Measurements from ENCODE around the gene CNPPD1. TPM values are rescaled to one million over a fixed set of nuclear protein-coding genes. Genes with fewer than 3 reads are reported as not detected.

The CNPPD1 gene
- total and polyA plus RNA-seq, 4 donors: 16.5 to 39.8 (median 21.6) TPM

GRCh38 chr2:219206328-219207133 is 29.8 kb upstream of the CNPPD1 start, which contains the start of gene ZFAND2B:
Gene ZFAND2B, plus strand, starts transcription at chr2:219206782. Its CDS starts 206 bp downstream, at chr2:219206988.
- H3K9ac ChIP-seq (ENCODE audit: low read depth in 1 of 2, low read length in 2 of 2): peak within 1 kb of the TSS; percentile 89 to 97
- TF ChIP-seq HNF4G (IDR thresholded peaks at IDR 0.05): peak; percentile 60
- no peak for TF ChIP-seq ATF3 (IDR thresholded peaks at IDR 0.05)
- TF ChIP-seq SP1 (IDR thresholded peaks at IDR 0.05): peak; percentile 33
- no peak for TF ChIP-seq MAX (IDR thresholded peaks at IDR 0.05)
- TF ChIP-seq HNF4A (conservative IDR thresholded peaks at IDR 0.05): peak; percentile 66 to 69
- TF ChIP-seq CTCF (IDR thresholded peaks at IDR 0.05; ENCODE audit: low read depth, low read length, missing input control): peak; percentile 2
- peak; percentile 30 for TF ChIP-seq YY1 (IDR thresholded peaks at IDR 0.05)
- peak in 1 of 2 donors; percentile 52 for TF ChIP-seq RAD21 (IDR thresholded peaks at IDR 0.05)
- no peak for TF ChIP-seq ZBTB33 (IDR thresholded peaks at IDR 0.05)
- no peak for TF ChIP-seq EGR1 (IDR thresholded peaks at IDR 0.05; ENCODE audit: low read depth in 2 of 2)
- peak; percentile 72 for TF ChIP-seq TAF1 (conservative IDR thresholded peaks at IDR 0.05)
- no peak for TF ChIP-seq FOXA2 (IDR thresholded peaks at IDR 0.05)
- peaks cover 3 to 26% (median 23%) of the 10 kb centered on the region in 4 donors for H3K4me1 ChIP-seq (ENCODE audit: control insufficient read depth in 4 of 4, insufficient read depth in 4 of 4, low read length in 3 of 4)
- peak within 1 kb of the TSS; percentile 95 to 97 for H3K27ac ChIP-seq (ENCODE audit: low read depth in 1 of 2, low read length in 2 of 2)
- H3K9me3 ChIP-seq (ENCODE audit: control insufficient read depth in 4 of 4, low read length in 3 of 4): no peaks in the 10 kb centered on the region
- WGBS: under 1% methylated on average over 75 of the region's 76 CpGs
- H3K36me3 ChIP-seq (ENCODE audit: control insufficient read depth in 4 of 4, insufficient read depth in 3 of 4, low read depth in 1 of 4, low read length in 3 of 4): peaks cover 2 to 16% (median 8%) of the 10 kb centered on the region in 4 donors
- H3K4me3 ChIP-seq (ENCODE audit: low read depth in 1 of 3, low read length in 3 of 3): peak within 1 kb of the TSS; percentile 78 to 95 (median 84)
- no peaks in the 10 kb centered on the region for H3K27me3 ChIP-seq (ENCODE audit: control insufficient read depth in 4 of 4, insufficient read depth in 4 of 4, low read length in 3 of 4)
- peak; percentile 94 for DNase-seq (ENCODE audit: low spot score)

GRCh38 chr2:219205981-219206327 is 29.2 kb upstream of the CNPPD1 start:
- no peaks in the 10 kb centered on the region for H3K27me3 ChIP-seq (ENCODE audit: control insufficient read depth in 4 of 4, insufficient read depth in 4 of 4, low read length in 3 of 4)
- peak overlapping the region; percentile 89 to 97 for H3K9ac ChIP-seq (ENCODE audit: low read depth in 1 of 2, low read length in 2 of 2)
- peaks cover 3 to 26% (median 23%) of the 10 kb centered on the region in 4 donors for H3K4me1 ChIP-seq (ENCODE audit: control insufficient read depth in 4 of 4, insufficient read depth in 4 of 4, low read length in 3 of 4)
- H3K4me3 ChIP-seq (ENCODE audit: low read depth in 1 of 3, low read length in 3 of 3): peak overlapping the region; percentile 78 to 95 (median 84)
- no peaks in the 10 kb centered on the region for H3K9me3 ChIP-seq (ENCODE audit: control insufficient read depth in 4 of 4, low read length in 3 of 4)
- WGBS: 22% methylated on average over 7 of the region's 7 CpGs
- no peak for DNase-seq (ENCODE audit: low spot score)
- peak overlapping the region; percentile 95 to 97 for H3K27ac ChIP-seq (ENCODE audit: low read depth in 1 of 2, low read length in 2 of 2)
- peaks cover 2 to 16% (median 8%) of the 10 kb centered on the region in 4 donors for H3K36me3 ChIP-seq (ENCODE audit: control insufficient read depth in 4 of 4, insufficient read depth in 3 of 4, low read depth in 1 of 4, low read length in 3 of 4)
- TF ChIP-seq NR2F2 (IDR thresholded peaks at IDR 0.05) (no peak), YY1 (IDR thresholded peaks at IDR 0.05) (no peak), REST (IDR thresholded peaks at IDR 0.05) (no peak), HNF4G (IDR thresholded peaks at IDR 0.05) (no peak), RAD21 (IDR thresholded peaks at IDR 0.05) (no peak), ATF3 (IDR thresholded peaks at IDR 0.05) (no peak), EGR1 (IDR thresholded peaks at IDR 0.05; ENCODE audit: low read depth in 2 of 2) (no peak), MAX (IDR thresholded peaks at IDR 0.05) (no peak), SP1 (IDR thresholded peaks at IDR 0.05) (no peak), GABPA (IDR thresholded peaks at IDR 0.05 in 1 of 2, conservative IDR thresholded peaks at IDR 0.05 in 1 of 2) (no peak), ZBTB33 (IDR thresholded peaks at IDR 0.05) (no peak), TAF1 (conservative IDR thresholded peaks at IDR 0.05) (no peak), RXRA (IDR thresholded peaks at IDR 0.05) (no peak), JUND (IDR thresholded peaks at IDR 0.05) (no peak), FOXA1 (IDR thresholded peaks at IDR 0.05) (no peak), HNF4A (conservative IDR thresholded peaks at IDR 0.05) (no peak)

Measured in liver (tissue), 9 donors.